K562 (cell line): ENCODE results near the gene ZNHIT3. TPM values are rescaled to one million over a fixed set of nuclear protein-coding genes. Genes with fewer than 3 reads are reported as not detected.

ENCODE experiments used
- CBX5 ChIP-seq: IDR thresholded peaks from 2 replicates; pipeline ENCODE4 v1.6.1; 2014; ENCODE audit warnings: low read depth, borderline replicate concordance
- CXXC5 ChIP-seq: fragments of 250-450 bp; sonication (Bioruptor Pico); IDR thresholded peaks from 2 replicates; pipeline ENCODE4 v1.8.0; 2022; ENCODE audit warnings: inconsistent platforms, mild to moderate bottlenecking, moderate library complexity
- E4F1 ChIP-seq: fragments of 250-450 bp; sonication (Bioruptor Pico); IDR thresholded peaks from 2 replicates; pipeline ENCODE4 v1.5.0; 2021; ENCODE audit warnings: mild to moderate bottlenecking, borderline replicate concordance
- ELK1 ChIP-seq: sonication (generic); formaldehyde crosslinking; IDR thresholded peaks from 2 replicates; pipeline ENCODE4 v1.8.1; 2022; ENCODE audit warnings: missing genetic modification reagents
- FOXA1 ChIP-seq: fragments of 450-650 bp; IDR thresholded peaks from 2 replicates; pipeline ENCODE4 v1.6.1; 2016; ENCODE audit warnings: mild to moderate bottlenecking, borderline replicate concordance
- FOXJ3 ChIP-seq: sonication (generic); formaldehyde crosslinking; IDR thresholded peaks from 2 replicates; pipeline ENCODE4 v1.4.0; 2020; ENCODE audit warnings: mild to moderate bottlenecking, missing genetic modification reagents
- HDAC2 ChIP-seq: fragments of 450-650 bp; IDR thresholded peaks from 2 replicates; pipeline ENCODE4 v1.6.1; 2016; ENCODE audit warnings: mild to moderate bottlenecking
- HIVEP1 ChIP-seq: fragments of 250-450 bp; sonication (Bioruptor Pico); IDR thresholded peaks from 2 replicates; pipeline ENCODE4 v1.4.0; 2020; ENCODE audit warnings: mild to moderate bottlenecking
- KAT8 ChIP-seq: fragments of 450-650 bp; IDR thresholded peaks from 2 replicates; pipeline ENCODE4 v1.6.1; 2016; ENCODE audit warnings: low read depth, mild to moderate bottlenecking
- MBD2 ChIP-seq: sonication (generic); IDR thresholded peaks from 2 replicates; pipeline ENCODE4 v1.6.1; 2016; ENCODE audit warnings: low read depth, borderline replicate concordance
- MITF ChIP-seq: IDR thresholded peaks from 2 replicates; pipeline ENCODE4 v1.6.1; 2014; ENCODE audit warnings: antibody characterized with exemption
- NEUROD1 ChIP-seq: fragments of 150-350 bp; IDR thresholded peaks from 2 replicates; pipeline ENCODE4 v1.6.1; 2014; ENCODE audit warnings: borderline replicate concordance, low read length, low read depth; ENCODE audit not compliant: partially characterized antibody
- PHTF2 ChIP-seq: fragments of 250-450 bp; sonication (Bioruptor Pico); IDR thresholded peaks from 2 replicates; pipeline ENCODE4 v1.5.0; 2021; ENCODE audit warnings: mild to moderate bottlenecking
- PRMT5 ChIP-seq: sonication (generic); formaldehyde crosslinking; IDR thresholded peaks from 2 replicates; pipeline ENCODE4 v1.5.0; 2020; ENCODE audit warnings: missing genetic modification reagents
- RHOXF2B ChIP-seq: fragments of 250-450 bp; sonication (Bioruptor Pico); conservative IDR thresholded peaks from 2 replicates; pipeline ENCODE4 v1.5.1; 2021
- SNIP1 ChIP-seq: fragments of 450-650 bp; IDR thresholded peaks from 2 replicates; pipeline ENCODE4 v1.7.1; 2017; ENCODE audit warnings: low read depth, mild to moderate bottlenecking
- SRF ChIP-seq, 2 experiments: fragments of 250-450, 450-650 bp in 1 of 2; sonication (Bioruptor Pico) in 1 of 2; sonication (generic) in 1 of 2; formaldehyde crosslinking; IDR thresholded peaks; 2 replicates each; pipeline versions ENCODE4 v1.5.0 to v1.5.1; 2020 to 2022; ENCODE audit warnings: mild to moderate bottlenecking in 1 of 2, missing genetic modification reagents in 1 of 2
- TEAD1 ChIP-seq, 2 experiments: fragments of 450-650 bp in 1 of 2; sonication (generic) in 1 of 2; formaldehyde crosslinking; IDR thresholded peaks; 2 replicates each; pipeline versions ENCODE4 v1.4.0 to v1.8.0; 2020 to 2022; ENCODE audit warnings: mild to moderate bottlenecking in 2 of 2, missing genetic modification reagents in 1 of 2
- THRAP3 ChIP-seq: fragments of 450-650 bp; IDR thresholded peaks from 2 replicates; pipeline ENCODE4 v1.6.1; 2016; ENCODE audit warnings: mild to moderate bottlenecking, inconsistent platforms, borderline replicate concordance
- YBX1 ChIP-seq: fragments of 450-650 bp; IDR thresholded peaks from 2 replicates; pipeline ENCODE4 v1.7.1; 2016; ENCODE audit warnings: mild to moderate bottlenecking
- ZBTB1 ChIP-seq: sonication (generic); formaldehyde crosslinking; IDR thresholded peaks from 2 replicates; pipeline ENCODE4 v1.8.1; 2023; ENCODE audit warnings: missing genetic modification reagents, low read depth, mild to moderate bottlenecking, borderline replicate concordance
- ZBTB2 ChIP-seq: fragments of 450-650 bp; IDR thresholded peaks from 2 replicates; pipeline ENCODE4 v1.6.1; 2016; ENCODE audit warnings: antibody characterized with exemption
- ZNF124 ChIP-seq: sonication (generic); formaldehyde crosslinking; IDR thresholded peaks from 2 replicates; pipeline ENCODE4 v1.8.1; 2022; ENCODE audit warnings: missing genetic modification reagents
- ZSCAN32 ChIP-seq: fragments of 450-650 bp; formaldehyde crosslinking; IDR thresholded peaks from 2 replicates; pipeline ENCODE4 v1.4.0; 2020; ENCODE audit warnings: mild to moderate bottlenecking, moderate library complexity
- polyA plus RNA-seq, 8 experiments: library from polyadenylated mRNA; depleted of rRNA in 4 of 8; stranded (reverse) in 5 of 8; unstranded in 3 of 8; fragments of >200 nt; fragmentation: Nextera tagmentation in 2 of 8; fragmentation: Illumina TruSeq in 1 of 8; extraction: Ambion mirVana in 2 of 8; extraction: Trizol in 1 of 8; gene quantifications; 2 replicates each; pipeline versions ENCODE4 v1.2.1 to v1.2.3, GENCODE V29; 2011 to 2014; ENCODE audit warnings: inconsistent platforms in 1 of 8, missing spikeins in 1 of 8
- total RNA-seq, 7 experiments: library from RNA; depleted of rRNA in 6 of 7; stranded (reverse); fragments of >200 nt in 6 of 7; fragmentation: Illumina TruSeq in 2 of 7; extraction: Trizol in 2 of 7; gene quantifications; 2 replicates each; pipeline versions ENCODE4 v1.2.1 to v1.2.3, GENCODE V29; 2011 to 2021; ENCODE audit warnings: low replicate concordance in 1 of 7

ZNHIT3 gene
- total and polyA plus RNA-seq, 9 of the 15 experiments (the other 6 are each of a cell fraction or from before 2014, with no cell fraction given) = 45.0 to 300 (median 88.4) TPM

- no peak for TF ChIP-seq ZBTB2
- TF ChIP-seq FOXJ3 (CRISPR knock-in tag) = no peak
- TF ChIP-seq SNIP1 = no peak
- TF ChIP-seq HIVEP1 (CRISPR knock-in tag) = no peak
- TF ChIP-seq MBD2 = peak; percentile 11; the same call in 1 of the 2 replicates
- no peak for TF ChIP-seq KAT8
- no peak for TF ChIP-seq RHOXF2B (CRISPR knock-in tag)
- no peak for TF ChIP-seq THRAP3
- no peak for TF ChIP-seq ZNF124 (CRISPR knock-in tag)
- TF ChIP-seq SRF (CRISPR knock-in tag; IDR thresholded peaks at IDR 0.05) = no peak
- TF ChIP-seq YBX1 = no peak
- no peak for TF ChIP-seq PRMT5
- no peak for TF ChIP-seq FOXA1
- peak; percentile 82; the same call in 1 of the 2 replicates for TF ChIP-seq E4F1 (CRISPR knock-in tag)
- no peak for TF ChIP-seq CBX5
- peak; percentile 64 for TF ChIP-seq NEUROD1
- TF ChIP-seq ZBTB1 (CRISPR knock-in tag) = no peak
- TF ChIP-seq PHTF2 (CRISPR knock-in tag) = no peak
- no peak for TF ChIP-seq ZSCAN32 (CRISPR knock-in tag)
- peak; percentile 73 for TF ChIP-seq CXXC5 (CRISPR knock-in tag)
- 0 out of 2 replicates have a peak, but pooled peaks have one; percentile 34 for TF ChIP-seq HDAC2
- TF ChIP-seq ELK1 = no peak
- TF ChIP-seq MITF = no peak; the same call in 1 of the 2 replicates
- TF ChIP-seq TEAD1 (CRISPR knock-in tag; IDR thresholded peaks at IDR 0.05) = peak in 1 of 2 experiments; percentile 44; a peak in 1 of 4 replicates
These were observed 48.6 kb downstream of the ZNHIT3 start, which contains the start of the genes MYO19 and PIGW (continued) for GRCh38 chr17:36534840-36535668.
